Breast epithelium (tissue), 3 donors: ENCODE measurements around the gene CADM1.

Source experiments
- CTCF ChIP-seq, 3 donors: fragments of 450-650 bp; IDR thresholded peaks; one replicate each; pipeline ENCODE4 v1.5.1; 2016 to 2017; ENCODE audit warnings: antibody characterized with exemption in 3 of 3, mild to moderate bottlenecking in 3 of 3, moderate library complexity in 3 of 3
- POLR2A ChIP-seq: fragments of 450-650 bp; IDR thresholded peaks from one replicate; pipeline ENCODE4 v1.6.1; 2016; ENCODE audit warnings: antibody characterized with exemption, mild to moderate bottlenecking, moderate library complexity

GRCh38 chr11:115453693-115454490 lies 50.3 kb downstream of the CADM1 start:
- no peak for TF ChIP-seq CTCF (IDR thresholded peaks at IDR 0.05)
- no peak for TF ChIP-seq POLR2A
